ENCODE data around the gene KLHL42. TPM values are rescaled to one million over a fixed set of nuclear protein-coding genes. Genes with fewer than 3 reads are reported as not detected.

Gene KLHL42
- total and polyA plus RNA-seq, 10 of the 15 experiments (the other 5 are each of a cell fraction or from before 2014, with no cell fraction given): 2.1 to 18.2 (median 13.1) TPM

- 1% methylated on average over 3 of the region's 3 CpGs for WGBS (ENCODE audit: insufficient coverage, insufficient replicate concordance, low lambda C conversion rate, missing lambda C conversion rate)
- in situ Hi-C loops (cut with MboI) (loop anchor here (5.0 kb wide), 2 partner anchors 209 to 1144 kb away; no protein-coding TSS in a partner anchor), intact Hi-C loops (cut with micrococcal nuclease; ENCODE audit: unreplicated experiment) (loop anchor here (1.0 to 2.0 kb wide), 4 partner anchors 47 to 1140 kb away; partner anchors contain the start of genes KLHL42 and MANSC4)
- Histone ChIP-seq H3K9me3 (replicated peaks; ENCODE audit: control insufficient read depth, insufficient read depth, low read length) (no peaks in the 10 kb centered on the region), H3K4me1 (ENCODE audit: control insufficient read depth, insufficient read depth, low read length) (no peaks in the 10 kb centered on the region), H3K9ac (ENCODE audit: control insufficient read depth, insufficient read depth, low read length) (no peak overlapping the region), H3K4me3 (no peak overlapping the region), H3K79me2 (ENCODE audit: control insufficient read depth, insufficient read depth, low read length) (no peaks in the 10 kb centered on the region; the same call in 1 of the 2 replicates), H3K4me2 (ENCODE audit: control insufficient read depth, insufficient read depth) (no peak overlapping the region), H3K27me3 (replicated peaks in 1 of 2; ENCODE audit: control insufficient read depth in 2 of 2, insufficient read depth in 2 of 2, low read length in 1 of 2) (no peaks in the 10 kb centered on the region), H3K27ac (ENCODE audit: control insufficient read depth, insufficient read depth) (no peak overlapping the region), H2AFZ (ENCODE audit: control insufficient read depth, low read depth, low read length) (no peak overlapping the region), H4K20me1 (ENCODE audit: control insufficient read depth, insufficient read depth) (no peaks in the 10 kb centered on the region), H3K36me3 (ENCODE audit: control insufficient read depth in 2 of 2, insufficient read depth in 2 of 2, low read length in 1 of 2) (peaks cover 5 to 13% of the 10 kb centered on the region in 2 experiments; a peak in 3 of 4 replicates)
- BruUV-seq (replicated peaks): no TSS peak
- ChIA-PET POLR2A (interaction anchor here (0.6 to 1.0 kb wide), 2 partner anchors 88 to 206 kb away, joined by 4 read pairs; no protein-coding TSS in a partner anchor), RAD21 (ENCODE audit: unreplicated experiment) (interaction anchor here (0.6 to 3.4 kb wide), 16 partner anchors 10 to 1267 kb away, joined by 3 to 43 read pairs (median 3); partner anchors contain the start of genes KLHL42 and MANSC4), SMC1A (ENCODE audit: uncharacterized antibody, unreplicated experiment) (interaction anchor here (1.0 to 6.6 kb wide), 11 partner anchors 8 to 1140 kb away, joined by 3 to 70 read pairs (median 4); no protein-coding TSS in a partner anchor), CTCF (interaction anchor here (0.6 to 7.4 kb wide), 32 partner anchors 9 to 1890 kb away, joined by 3 to 122 read pairs (median 4); no protein-coding TSS in a partner anchor)
- ATAC-seq (peak; percentile 83), DNase-seq (ENCODE audit: low read depth, low spot score) (no peak), FAIRE-seq (peak; percentile 96)
- no peak for TF ChIP-seq SKIL (IDR thresholded peaks at IDR 0.05; ENCODE audit: low read depth, poor library complexity, severe bottlenecking)
- TF ChIP-seq ESRRA (IDR thresholded peaks at IDR 0.05; ENCODE audit: low read length): no peak
- peak; percentile 91 for TF ChIP-seq SMC3 (IDR thresholded peaks at IDR 0.05; ENCODE audit: borderline replicate concordance, low read length)
- TF ChIP-seq CEBPZ (IDR thresholded peaks at IDR 0.05; ENCODE audit: low read depth, low read length): no peak
- peak; percentile 70 to 86 (median 81) for TF ChIP-seq CTCF (IDR thresholded peaks at IDR 0.05 in 2 of 3, conservative IDR thresholded peaks at IDR 0.05 in 1 of 3; ENCODE audit: control insufficient read depth in 2 of 3, extremely low read depth in 1 of 3, insufficient read depth in 1 of 3, low read depth in 3 of 3, low read length in 3 of 3)
- TF ChIP-seq YY1 (IDR thresholded peaks at IDR 0.05; ENCODE audit: low read depth, low read length): 0 out of 2 replicates have a peak, but pooled peaks have one; percentile 10
- TF ChIP-seq ZNF384 (IDR thresholded peaks at IDR 0.05; ENCODE audit: borderline replicate concordance, low read depth, low read length): no peak
- TF ChIP-seq SRF (IDR thresholded peaks at IDR 0.05; ENCODE audit: low read depth in 2 of 2, low read length in 2 of 2): no peak
- TF ChIP-seq PBX3 (IDR thresholded peaks at IDR 0.05; ENCODE audit: insufficient replicate concordance, low read depth, low read length): no peak
- no peak for TF ChIP-seq EED (IDR thresholded peaks at IDR 0.05; ENCODE audit: low read depth)
- no peak for TF ChIP-seq SREBF2 (IDR thresholded peaks at IDR 0.05; ENCODE audit: low read length)
- TF ChIP-seq PKNOX1 (IDR thresholded peaks at IDR 0.05): no peak
These were observed 46.9 kb upstream of the KLHL42 start for GRCh38 chr12:27733052-27733656.
